Fibroblast of lung (primary cell): Measurements from ENCODE around the gene ABHD5. TPM values are rescaled to one million over a fixed set of nuclear protein-coding genes. Genes with fewer than 3 reads are reported as not detected.

Experiments used
- DNase-seq, 2 donors: peaks; one replicate each; pipeline versions ENCODE4 v3.0.0 to v3.0.0-alpha.2; 2010; ENCODE audit warnings: low read depth in 2 of 2
- H2AFZ ChIP-seq: 2 replicates; pipeline ENCODE4 v1.5.1; 2012; ENCODE audit warnings: low read length, control low read depth, inconsistent platforms
- H3K27ac ChIP-seq: 2 replicates; pipeline ENCODE4 v1.5.1; 2011; ENCODE audit warnings: low read length, control low read depth; ENCODE audit not compliant: insufficient read depth
- H3K27me3 ChIP-seq: 2 replicates; pipeline ENCODE4 v1.5.1; 2011; ENCODE audit warnings: mild to moderate bottlenecking, low read length; ENCODE audit not compliant: control insufficient read depth, insufficient read depth
- H3K36me3 ChIP-seq: 2 replicates; pipeline ENCODE4 v1.5.1; 2011; ENCODE audit warnings: low read length; ENCODE audit not compliant: control insufficient read depth, insufficient read depth
- H3K4me1 ChIP-seq: 2 replicates; pipeline ENCODE4 v1.5.1; 2011; ENCODE audit warnings: low read length; ENCODE audit not compliant: control insufficient read depth, insufficient read depth; ENCODE audit errors: extremely low read depth
- H3K4me2 ChIP-seq: 2 replicates; pipeline ENCODE4 v1.5.1; 2011; ENCODE audit warnings: low read length, control low read depth; ENCODE audit not compliant: insufficient read depth; ENCODE audit errors: extremely low read depth
- H3K4me3 ChIP-seq, 4 experiments: fragments of 200-600 bp in 1 of 4; sonication (generic) in 1 of 4; replicated peaks in 1 of 4; 2 replicates each; pipeline ENCODE4 v1.5.1; 2011 to 2016; ENCODE audit warnings: low read length in 4 of 4, low read depth in 3 of 4, mild to moderate bottlenecking in 3 of 4, control low read depth in 2 of 4, inconsistent platforms in 1 of 4, mixed read lengths in 1 of 4; ENCODE audit not compliant: insufficient read depth in 1 of 4; ENCODE audit errors: control extremely low read depth in 1 of 4
- H3K79me2 ChIP-seq: 2 replicates; pipeline ENCODE4 v1.5.1; 2012; ENCODE audit warnings: mild to moderate bottlenecking, low read length, inconsistent platforms; ENCODE audit not compliant: control insufficient read depth, insufficient read depth
- H3K9ac ChIP-seq: 2 replicates; pipeline ENCODE4 v1.5.1; 2011; ENCODE audit warnings: mild to moderate bottlenecking, low read length, control low read depth; ENCODE audit not compliant: insufficient read depth
- H3K9me3 ChIP-seq: 2 replicates; pipeline ENCODE4 v1.5.1; 2012; ENCODE audit warnings: low read depth, low read length; ENCODE audit not compliant: control insufficient read depth, insufficient read depth
- H4K20me1 ChIP-seq: 2 replicates; pipeline ENCODE4 v1.5.1; 2011; ENCODE audit warnings: low read length; ENCODE audit not compliant: control insufficient read depth, insufficient read depth; ENCODE audit errors: extremely low read depth
- CTCF ChIP-seq, 2 donors: IDR thresholded peaks in 1 of 2; conservative IDR thresholded peaks in 1 of 2; 1 replicate in 1 of 2; 2 replicates in 1 of 2; pipeline ENCODE4 v1.5.1; 2011 to 2012; ENCODE audit warnings: low read length in 2 of 2, control low read depth in 1 of 2, inconsistent platforms in 1 of 2, low read depth in 1 of 2, mild to moderate bottlenecking in 1 of 2
- EZH2 ChIP-seq: IDR thresholded peaks from 2 replicates; pipeline ENCODE4 v1.5.1; 2012; ENCODE audit warnings: low read length, control low read depth, mild to moderate bottlenecking; ENCODE audit errors: missing control alignments
- polyA plus RNA-seq, 2 donors: library from polyadenylated mRNA; depleted of rRNA in 1 of 2; stranded (reverse) in 1 of 2; unstranded in 1 of 2; fragments of >200 nt; gene quantifications; 2 replicates each; pipeline ENCODE4 v1.2.1, GENCODE V29; 2011 to 2012; ENCODE audit warnings: missing spikeins in 1 of 2
- total RNA-seq: library from RNA; depleted of rRNA; stranded (reverse); fragments of >200 nt; gene quantifications from 2 replicates; pipeline ENCODE4 v1.2.1, GENCODE V29; 2014

ABHD5 gene
- total and polyA plus RNA-seq, 2 donors (not counting 1 experiment from before 2014, with no cell fraction given): 59.8 to 64.7 TPM

- Histone ChIP-seq H4K20me1 (no peaks in the 10 kb centered on the region), H2AFZ (no peak overlapping the region), H3K4me3 (no peak overlapping the region), H3K36me3 (no peaks in the 10 kb centered on the region), H3K4me2 (no peak overlapping the region), H3K27ac (no peak overlapping the region), H3K9ac (no peak overlapping the region), H3K79me2 (no peaks in the 10 kb centered on the region), H3K27me3 (no peaks in the 10 kb centered on the region), H3K4me1 (peaks cover 15% of the 10 kb centered on the region), H3K9me3 (no peaks in the 10 kb centered on the region)
- TF ChIP-seq EZH2: no peak
- no peak for TF ChIP-seq CTCF (conservative IDR thresholded peaks at IDR 0.05 in 1 of 2, IDR thresholded peaks at IDR 0.05 in 1 of 2; ENCODE audit: low read depth in 1 of 2, low read length in 2 of 2)
- no peak for DNase-seq
Observed at GRCh38 chr3:43735618-43736017, 44.9 kb downstream of the ABHD5 start.

GRCh38 chr3:43736558-43737440, 46.1 kb downstream of the ABHD5 start:
- Histone ChIP-seq H3K36me3 (no peaks in the 10 kb centered on the region), H3K27ac (no peak overlapping the region), H3K9ac (no peak overlapping the region), H2AFZ (no peak overlapping the region), H3K27me3 (no peaks in the 10 kb centered on the region), H4K20me1 (no peaks in the 10 kb centered on the region), H3K4me2 (no peak overlapping the region), H3K4me1 (peaks cover 15% of the 10 kb centered on the region), H3K9me3 (no peaks in the 10 kb centered on the region), H3K4me3 (no peak overlapping the region), H3K79me2 (no peaks in the 10 kb centered on the region)
- peak; percentile 71 to 92 for DNase-seq
- TF ChIP-seq CTCF (conservative IDR thresholded peaks at IDR 0.05 in 1 of 2, IDR thresholded peaks at IDR 0.05 in 1 of 2; ENCODE audit: low read depth in 1 of 2, low read length in 2 of 2) (no peak), EZH2 (no peak)

- peaks cover 15% of the 10 kb centered on the region for H3K4me1 ChIP-seq
- no peaks in the 10 kb centered on the region for H3K79me2 ChIP-seq
- no peak for DNase-seq
- no peaks in the 10 kb centered on the region for H3K9me3 ChIP-seq
- no peaks in the 10 kb centered on the region for H3K36me3 ChIP-seq
- no peak overlapping the region for H3K4me3 ChIP-seq
- TF ChIP-seq EZH2 (no peak), CTCF (conservative IDR thresholded peaks at IDR 0.05 in 1 of 2, IDR thresholded peaks at IDR 0.05 in 1 of 2; ENCODE audit: low read depth in 1 of 2, low read length in 2 of 2) (no peak)
- H3K4me2 ChIP-seq: no peak overlapping the region
- no peak overlapping the region for H3K27ac ChIP-seq
- no peak overlapping the region for H3K9ac ChIP-seq
- no peaks in the 10 kb centered on the region for H3K27me3 ChIP-seq
- H2AFZ ChIP-seq: no peak overlapping the region
- no peaks in the 10 kb centered on the region for H4K20me1 ChIP-seq
Observed at GRCh38 chr3:43738305-43738704, 47.6 kb downstream of the ABHD5 start.
